Measurements from ENCODE around the gene BCL7A. TPM values are rescaled to one million over a fixed set of nuclear protein-coding genes. Genes with fewer than 3 reads are reported as not detected.

The BCL7A gene
- polyA plus RNA-seq, 2 of the 4 experiments (the other 2 are of a cell fraction), result 9.2 to 9.4 TPM

- no peak for FAIRE-seq
- Histone ChIP-seq H3K4me3 (no peak overlapping the region), H3K4me2 (no peak overlapping the region), H3K9me3 (no peaks in the 10 kb centered on the region), H3K27ac (no peak overlapping the region), H3K4me1 (peaks cover 17% of the 10 kb centered on the region)
- ATAC-seq, result no peak
- TF ChIP-seq SMC3 (IDR thresholded peaks at IDR 0.05), result no peak
- no peak for TF ChIP-seq MYC (IDR thresholded peaks at IDR 0.05; ENCODE audit: borderline replicate concordance, low read length)
- TF ChIP-seq KDM5A (IDR thresholded peaks at IDR 0.05), result no peak
- no peak for TF ChIP-seq KDM1A (IDR thresholded peaks at IDR 0.05; ENCODE audit: low read depth)
- no peak for TF ChIP-seq PHF8 (IDR thresholded peaks at IDR 0.05; ENCODE audit: borderline replicate concordance, low read depth)
- no peak for TF ChIP-seq NR3C1 (IDR thresholded peaks at IDR 0.05)
- TF ChIP-seq REST (IDR thresholded peaks at IDR 0.05), result no peak
- TF ChIP-seq EP300 (IDR thresholded peaks at IDR 0.05), result no peak
- no peak for TF ChIP-seq USF2 (IDR thresholded peaks at IDR 0.05)
- TF ChIP-seq BHLHE40 (IDR thresholded peaks at IDR 0.05; ENCODE audit: low read depth, low read length), result no peak
- WGBS (ENCODE audit: missing lambda C conversion rate), result 91% methylated on average over 11 of the region's 11 CpGs
- DNase-seq (ENCODE audit: low read depth in 1 of 2, low spot score in 1 of 2), result no peak
- CTCF ChIA-PET, result interaction anchor here (4.8 to 32.3 kb wide), 2 partner anchors 8 to 67 kb away, joined by 62 to 850 read pairs; no protein-coding TSS in a partner anchor
- POLR2A ChIA-PET, result interaction anchor here (1.0 kb wide), 1 partner anchor 21 kb away, joined by 3 read pairs; the partner anchor contains the start of gene MLXIP
Measured at GRCh38 chr12:122057007-122057735, 35.5 kb downstream of the BCL7A start.

GRCh38 chr12:122057769-122058168 is 36.1 kb downstream of the BCL7A start:
- POLR2A ChIA-PET, result interaction anchor here (1.0 kb wide), 1 partner anchor 20 kb away, joined by 3 read pairs; the partner anchor contains the start of gene MLXIP
- no peak overlapping the region for H3K4me2 ChIP-seq
- CTCF ChIA-PET, result interaction anchor here (32.3 kb wide), 1 partner anchor 66 kb away, joined by 850 read pairs; no protein-coding TSS in a partner anchor

GRCh38 chr12:122058549-122059149 is 37.0 kb downstream of the BCL7A start:
- H3K9me3 ChIP-seq, result no peaks in the 10 kb centered on the region
- H3K4me1 ChIP-seq, result peaks cover 29% of the 10 kb centered on the region
- H3K27ac ChIP-seq, result no peak overlapping the region
- TF ChIP-seq CEBPB (IDR thresholded peaks at IDR 0.05) (no peak), KDM1A (IDR thresholded peaks at IDR 0.05; ENCODE audit: low read depth) (no peak), EHF (CRISPR knock-in tag; IDR thresholded peaks at IDR 0.05) (no peak), POLR2A (IDR thresholded peaks at IDR 0.05; ENCODE audit: low read length) (no peak), JUNB (IDR thresholded peaks at IDR 0.05) (no peak), NPAS2 (CRISPR knock-in tag; IDR thresholded peaks at IDR 0.05; ENCODE audit: borderline replicate concordance) (no peak), MYC (IDR thresholded peaks at IDR 0.05; ENCODE audit: borderline replicate concordance, low read length) (no peak), MAFK (IDR thresholded peaks at IDR 0.05; ENCODE audit: partially characterized antibody) (no peak), E2F6 (IDR thresholded peaks at IDR 0.05; ENCODE audit: borderline replicate concordance, low read depth) (no peak), SREBF2 (IDR thresholded peaks at IDR 0.05) (no peak), RARB (CRISPR knock-in tag; IDR thresholded peaks at IDR 0.05) (no peak), ATOH8 (CRISPR knock-in tag; IDR thresholded peaks at IDR 0.05; ENCODE audit: low read depth) (no peak), HDAC2 (IDR thresholded peaks at IDR 0.05) (no peak), HOXB5 (CRISPR knock-in tag; IDR thresholded peaks at IDR 0.05) (no peak), TFCP2L1 (CRISPR knock-in tag; IDR thresholded peaks at IDR 0.05) (no peak), POLR2AphosphoS2 (conservative IDR thresholded peaks at IDR 0.05; ENCODE audit: low read length) (no peak)
- no peak for ATAC-seq
- no peak overlapping the region for H3K4me2 ChIP-seq
- ChIA-PET CTCF (interaction anchor here (1.5 to 32.3 kb wide), 2 partner anchors 14 to 65 kb away, joined by 3 to 850 read pairs; no protein-coding TSS in a partner anchor), POLR2A (no interaction called here)
- WGBS (ENCODE audit: missing lambda C conversion rate), result 95% methylated on average over 11 of the region's 11 CpGs
- no peak for FAIRE-seq
- no peak for DNase-seq (ENCODE audit: low read depth in 1 of 2, low spot score in 1 of 2)
- H3K4me3 ChIP-seq, result no peak overlapping the region

More at GRCh38 chr12:122057769-122058168, 36.1 kb downstream of the BCL7A start:
- ATAC-seq (no peak), FAIRE-seq (no peak), DNase-seq (ENCODE audit: low read depth in 1 of 2, low spot score in 1 of 2) (no peak)
- Histone ChIP-seq H3K27ac (no peak overlapping the region), H3K4me1 (peaks cover 21% of the 10 kb centered on the region), H3K9me3 (no peaks in the 10 kb centered on the region), H3K4me3 (no peak overlapping the region)
- 89% methylated on average over 3 of the region's 3 CpGs for WGBS (ENCODE audit: missing lambda C conversion rate)
- TF ChIP-seq TFCP2L1 (CRISPR knock-in tag; IDR thresholded peaks at IDR 0.05) (no peak), HES2 (IDR thresholded peaks at IDR 0.05) (no peak)

Measured in A549 (cell line).